Activated CD4-positive, alpha-beta T cell treated with anti-CD3 and anti-CD28 coated beads for 1 hour (primary cell): ENCODE data around the gene BHMT2.

Source experiments
- DNase-seq: peaks from one replicate; pipeline ENCODE4 v3.0.0-alpha.2; 2020

The BHMT2 gene

DNA sequence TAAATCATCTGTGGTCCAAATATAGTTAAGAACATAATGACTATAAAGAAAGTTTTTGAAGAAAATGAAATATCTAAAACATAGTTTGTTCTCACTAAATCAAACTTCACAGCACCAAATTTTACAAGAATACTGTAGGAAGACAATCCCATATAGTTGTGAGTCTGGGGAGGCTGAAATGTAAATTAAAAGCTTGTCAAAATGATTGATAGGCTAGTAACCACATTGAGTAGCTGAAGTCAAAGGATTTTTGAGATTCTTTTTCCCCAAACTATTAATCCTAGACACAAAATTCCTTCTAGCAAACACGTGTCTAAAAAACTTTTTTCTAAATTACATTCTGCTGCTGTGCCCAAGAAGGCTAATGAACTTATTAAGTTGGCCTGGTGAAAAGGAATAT is 55.0 kb downstream of the BHMT2 start:
- no peak for DNase-seq

- DNase-seq: no peak
Observed at GRCh38 chr5:79130781-79131180, 61.2 kb downstream of the BHMT2 start.

GRCh38 chr5:79133121-79133656 is 63.6 kb downstream of the BHMT2 start:
- no peak for DNase-seq

GRCh38 chr5:79133657-79134451 is 64.3 kb downstream of the BHMT2 start:
- DNase-seq: peak; percentile 33

DNA sequence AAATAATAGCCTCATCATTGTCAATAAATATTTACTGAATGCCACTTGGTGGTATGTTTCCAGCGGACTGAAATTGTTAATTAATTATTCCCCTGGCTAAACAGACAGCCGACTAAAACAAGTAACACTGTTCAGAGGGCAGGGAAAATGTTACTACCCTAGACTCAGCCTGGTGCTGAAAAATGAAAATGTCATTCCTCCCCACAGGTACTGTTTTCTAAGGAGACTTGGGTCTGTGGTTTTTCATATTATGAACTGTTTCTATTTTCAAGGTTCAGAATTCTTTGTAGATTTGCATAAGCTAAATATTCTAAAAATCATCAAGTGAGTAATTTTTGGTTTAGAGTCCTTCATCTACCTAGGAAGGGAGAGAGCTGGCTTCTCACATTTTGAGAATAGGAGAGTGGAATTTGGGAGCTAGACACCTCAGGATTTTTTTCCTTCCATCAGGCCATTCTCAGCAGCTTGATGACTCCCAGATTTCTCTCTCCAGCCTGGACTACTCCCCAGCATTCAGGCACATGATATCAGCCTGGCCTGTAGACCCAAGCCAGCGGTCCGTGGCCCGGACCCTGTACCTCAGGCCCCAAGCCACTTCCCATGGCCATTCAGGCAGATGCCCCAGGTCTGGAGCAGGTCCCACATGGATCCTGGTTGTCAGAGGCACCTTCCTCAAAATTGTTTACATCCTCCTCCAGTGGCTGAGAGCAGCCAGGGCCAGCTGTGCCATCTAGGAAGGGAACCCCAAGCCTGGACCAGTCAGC is 66.4 kb downstream of the BHMT2 start:
- no peak for DNase-seq

DNA sequence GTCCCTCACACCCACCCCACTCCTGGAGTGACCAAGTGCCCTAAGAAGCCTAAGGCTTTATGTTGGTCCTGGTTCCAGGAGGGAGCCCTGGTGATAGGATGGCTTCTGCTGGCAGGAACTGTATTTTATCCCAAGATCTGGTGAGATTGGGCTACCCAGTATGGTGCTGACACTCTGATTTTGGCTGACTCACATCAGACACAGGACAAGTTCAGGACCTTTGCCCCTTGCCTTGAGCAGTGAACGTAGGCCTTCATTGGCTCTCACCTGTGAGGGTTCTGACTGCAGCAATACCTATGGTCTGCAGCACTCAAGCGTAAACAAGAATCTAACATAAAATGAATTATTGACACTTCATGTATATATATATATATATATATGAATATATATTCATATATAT is 67.1 kb downstream of the BHMT2 start:
- DNase-seq: no peak
